ENCODE data around the gene NRM. TPM values are rescaled to one million over a fixed set of nuclear protein-coding genes. Genes with fewer than 3 reads are reported as not detected.
"Not testable (repeated sequence)": the region's sequence is repeated elsewhere in the genome, so short reads cannot be mapped to it uniquely, and the experiment has no call there.

Gene NRM
- polyA plus RNA-seq, 1 donor, result 16.5 TPM

- H3K36me3 ChIP-seq (ENCODE audit: control insufficient read depth, insufficient read depth, low read length), result peaks cover 68% of the 10 kb centered on the region
- no peaks in the 10 kb centered on the region for H3K9me3 ChIP-seq (ENCODE audit: control insufficient read depth, low read depth, low read length)
Measured at GRCh38 chr6:30664994-30665767, 25.6 kb downstream of the NRM start.

GRCh38 chr6:30657922-30658321 is 32.9 kb downstream of the NRM start:
- no CpG with 5 or more reads among the region's 5 CpGs for WGBS (ENCODE audit: insufficient coverage, low lambda C conversion rate)
- peaks cover 87% of the 10 kb centered on the region for H3K36me3 ChIP-seq (ENCODE audit: control insufficient read depth, insufficient read depth, low read length)
- not testable (repeated sequence) for H3K4me1 ChIP-seq (ENCODE audit: control insufficient read depth, insufficient read depth, low read length); H3K27ac ChIP-seq (ENCODE audit: low read length); DNase-seq; H3K4me3 ChIP-seq (ENCODE audit: low read length); H3K9me3 ChIP-seq (ENCODE audit: control insufficient read depth, low read depth, low read length); H3K27me3 ChIP-seq (ENCODE audit: control insufficient read depth, insufficient read depth, low read length)

More at GRCh38 chr6:30664994-30665767, 25.6 kb downstream of the NRM start:
- no peak for DNase-seq
- H3K4me1 ChIP-seq (ENCODE audit: control insufficient read depth, insufficient read depth, low read length), result no peaks in the 10 kb centered on the region
- no peak overlapping the region for H3K27ac ChIP-seq (ENCODE audit: low read length)
- H3K4me3 ChIP-seq (ENCODE audit: low read length), result no peak overlapping the region
- WGBS (ENCODE audit: insufficient coverage, low lambda C conversion rate), result no CpG with 5 or more reads among the region's 34 CpGs
- no peaks in the 10 kb centered on the region for H3K27me3 ChIP-seq (ENCODE audit: control insufficient read depth, insufficient read depth, low read length)

- DNase-seq, result no peak
- H3K27me3 ChIP-seq (ENCODE audit: control insufficient read depth, insufficient read depth, low read length), result no peaks in the 10 kb centered on the region
- peaks cover 87% of the 10 kb centered on the region for H3K36me3 ChIP-seq (ENCODE audit: control insufficient read depth, insufficient read depth, low read length)
- H3K9me3 ChIP-seq (ENCODE audit: control insufficient read depth, low read depth, low read length), result no peaks in the 10 kb centered on the region
- no peak overlapping the region for H3K27ac ChIP-seq (ENCODE audit: low read length)
- H3K4me3 ChIP-seq (ENCODE audit: low read length), result no peak overlapping the region
- no peaks in the 10 kb centered on the region for H3K4me1 ChIP-seq (ENCODE audit: control insufficient read depth, insufficient read depth, low read length)
Measured at GRCh38 chr6:30657454-30657853, 33.3 kb downstream of the NRM start.

- Histone ChIP-seq H3K36me3 (ENCODE audit: control insufficient read depth, insufficient read depth, low read length) (peaks cover 87% of the 10 kb centered on the region), H3K4me3 (ENCODE audit: low read length) (no peak overlapping the region), H3K27me3 (ENCODE audit: control insufficient read depth, insufficient read depth, low read length) (no peaks in the 10 kb centered on the region)
Measured at GRCh38 chr6:30656513-30656912, 34.3 kb downstream of the NRM start.

GRCh38 chr6:30655743-30656094 is 35.1 kb downstream of the NRM start:
- Histone ChIP-seq H3K27ac (ENCODE audit: low read length) (no peak overlapping the region), H3K36me3 (ENCODE audit: control insufficient read depth, insufficient read depth, low read length) (peaks cover 90% of the 10 kb centered on the region), H3K9me3 (ENCODE audit: control insufficient read depth, low read depth, low read length) (no peaks in the 10 kb centered on the region), H3K4me3 (ENCODE audit: low read length) (no peak overlapping the region), H3K27me3 (ENCODE audit: control insufficient read depth, insufficient read depth, low read length) (no peaks in the 10 kb centered on the region), H3K4me1 (ENCODE audit: control insufficient read depth, insufficient read depth, low read length) (no peaks in the 10 kb centered on the region)
- no CpG with 5 or more reads among the region's 3 CpGs for WGBS (ENCODE audit: insufficient coverage, low lambda C conversion rate)
- no peak for DNase-seq

More at GRCh38 chr6:30656513-30656912, 34.3 kb downstream of the NRM start:
- no peak for DNase-seq
- no CpG with 5 or more reads among the region's 7 CpGs for WGBS (ENCODE audit: insufficient coverage, low lambda C conversion rate)
- H3K4me1 ChIP-seq (ENCODE audit: control insufficient read depth, insufficient read depth, low read length), result no peaks in the 10 kb centered on the region
- H3K9me3 ChIP-seq (ENCODE audit: control insufficient read depth, low read depth, low read length), result no peaks in the 10 kb centered on the region
- H3K27ac ChIP-seq (ENCODE audit: low read length), result no peak overlapping the region

- Histone ChIP-seq H3K4me1 (ENCODE audit: control insufficient read depth, insufficient read depth, low read length) (no peaks in the 10 kb centered on the region), H3K36me3 (ENCODE audit: control insufficient read depth, insufficient read depth, low read length) (peaks cover 87% of the 10 kb centered on the region), H3K27ac (ENCODE audit: low read length) (no peak overlapping the region), H3K9me3 (ENCODE audit: control insufficient read depth, low read depth, low read length) (no peaks in the 10 kb centered on the region), H3K27me3 (ENCODE audit: control insufficient read depth, insufficient read depth, low read length) (no peaks in the 10 kb centered on the region), H3K4me3 (ENCODE audit: low read length) (no peak overlapping the region)
- no peak for DNase-seq
- 100% methylated on average over 1 of the region's 19 CpGs for WGBS (ENCODE audit: insufficient coverage, low lambda C conversion rate)
Measured at GRCh38 chr6:30654798-30655742, 35.7 kb downstream of the NRM start.

- WGBS (ENCODE audit: insufficient coverage, low lambda C conversion rate), result no CpG with 5 or more reads among the region's 12 CpGs
- H3K4me1 ChIP-seq (ENCODE audit: control insufficient read depth, insufficient read depth, low read length), result peaks cover 9% of the 10 kb centered on the region
- no peak overlapping the region for H3K27ac ChIP-seq (ENCODE audit: low read length)
- peaks cover 58% of the 10 kb centered on the region for H3K36me3 ChIP-seq (ENCODE audit: control insufficient read depth, insufficient read depth, low read length)
- H3K4me3 ChIP-seq (ENCODE audit: low read length), result no peak overlapping the region
- peaks cover 2% of the 10 kb centered on the region for H3K9me3 ChIP-seq (ENCODE audit: control insufficient read depth, low read depth, low read length)
- H3K27me3 ChIP-seq (ENCODE audit: control insufficient read depth, insufficient read depth, low read length), result no peaks in the 10 kb centered on the region
- no peak for DNase-seq
Measured at GRCh38 chr6:30651143-30651542, 39.6 kb downstream of the NRM start.

GRCh38 chr6:30647242-30648116 is 43.3 kb downstream of the NRM start:
- H3K36me3 ChIP-seq (ENCODE audit: control insufficient read depth, insufficient read depth, low read length), result peaks cover 48% of the 10 kb centered on the region
- peaks cover 2% of the 10 kb centered on the region for H3K9me3 ChIP-seq (ENCODE audit: control insufficient read depth, low read depth, low read length)

GRCh38 chr6:30646450-30647241 is 44.1 kb downstream of the NRM start, which contains the start of gene C6orf136:
TSS of gene C6orf136 (plus strand) at chr6:30647133. CDS start at chr6:30647232, 99 bp downstream.
- Histone ChIP-seq H3K36me3 (ENCODE audit: control insufficient read depth, insufficient read depth, low read length) (peaks cover 46% of the 10 kb centered on the region), H3K27me3 (ENCODE audit: control insufficient read depth, insufficient read depth, low read length) (no peaks in the 10 kb centered on the region), H3K4me1 (ENCODE audit: control insufficient read depth, insufficient read depth, low read length) (peaks cover 16% of the 10 kb centered on the region), H3K9me3 (ENCODE audit: control insufficient read depth, low read depth, low read length) (peaks cover 2% of the 10 kb centered on the region), H3K27ac (ENCODE audit: low read length) (peak within 1 kb of the TSS; percentile 96), H3K4me3 (ENCODE audit: low read length) (peak within 1 kb of the TSS; percentile 94)
- WGBS (ENCODE audit: insufficient coverage, low lambda C conversion rate), result no CpG with 5 or more reads among the region's 37 CpGs
- DNase-seq, result peak; percentile 90 to 95

More at GRCh38 chr6:30647242-30648116, 43.3 kb downstream of the NRM start:
- Histone ChIP-seq H3K4me1 (ENCODE audit: control insufficient read depth, insufficient read depth, low read length) (peaks cover 16% of the 10 kb centered on the region), H3K4me3 (ENCODE audit: low read length) (peak overlapping the region; percentile 94), H3K27me3 (ENCODE audit: control insufficient read depth, insufficient read depth, low read length) (no peaks in the 10 kb centered on the region), H3K27ac (ENCODE audit: low read length) (peak overlapping the region; percentile 96)
- WGBS (ENCODE audit: insufficient coverage, low lambda C conversion rate), result no CpG with 5 or more reads among the region's 78 CpGs
- DNase-seq, result peak; percentile 54 to 83
